HL-60 (cell line): ENCODE data around the gene RPS6KL1.

ENCODE experiments used
- CTCF ChIP-seq: IDR thresholded peaks from one replicate; pipeline ENCODE4 v1.5.1; 2011; ENCODE audit warnings: low read length, control low read depth, inconsistent platforms; ENCODE audit not compliant: insufficient read depth
- POLR2AphosphoS5 ChIP-seq: IDR thresholded peaks from 2 replicates; pipeline ENCODE4 v1.6.1; 2012; ENCODE audit warnings: low read depth
- SPI1 ChIP-seq: IDR thresholded peaks from 2 replicates; pipeline ENCODE4 v1.6.1; 2012; ENCODE audit warnings: low read depth, mild to moderate bottlenecking, borderline replicate concordance

GRCh38 chr14:74855021-74855420, 68.0 kb downstream of the RPS6KL1 start:
- TF ChIP-seq POLR2AphosphoS5, result no peak
- no peak for TF ChIP-seq CTCF
- TF ChIP-seq SPI1, result no peak
